ENCODE measurements around the gene MACO1. TPM values are rescaled to one million over a fixed set of nuclear protein-coding genes. Genes with fewer than 3 reads are reported as not detected.

MACO1 gene
- total and polyA plus RNA-seq, 2 of the 8 experiments (the other 6 are each of a cell fraction or from before 2014, with no cell fraction given), result 3.5 to 15.1 TPM

DNA sequence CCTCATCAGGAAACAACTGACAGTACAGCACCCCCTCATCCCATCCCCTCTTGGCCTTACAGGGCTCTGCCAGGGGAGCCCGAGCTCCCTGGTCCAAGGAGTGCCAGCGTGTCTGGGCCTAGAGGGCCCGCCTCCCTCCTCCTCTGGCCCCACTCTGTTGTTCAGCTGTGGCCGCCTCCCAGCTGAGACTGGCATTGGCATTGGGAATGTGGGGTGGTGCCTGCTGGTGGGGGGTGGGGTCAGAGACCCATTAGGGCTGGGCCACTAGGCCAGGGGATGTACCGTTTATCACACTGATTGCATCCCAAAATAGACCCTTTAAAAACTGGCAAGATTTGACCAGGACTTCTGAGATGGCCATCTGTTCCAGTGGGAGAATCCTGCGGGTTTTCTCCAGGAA, 114.1 kb downstream of the MACO1 start (continued):
- TF ChIP-seq, protein P1, sequence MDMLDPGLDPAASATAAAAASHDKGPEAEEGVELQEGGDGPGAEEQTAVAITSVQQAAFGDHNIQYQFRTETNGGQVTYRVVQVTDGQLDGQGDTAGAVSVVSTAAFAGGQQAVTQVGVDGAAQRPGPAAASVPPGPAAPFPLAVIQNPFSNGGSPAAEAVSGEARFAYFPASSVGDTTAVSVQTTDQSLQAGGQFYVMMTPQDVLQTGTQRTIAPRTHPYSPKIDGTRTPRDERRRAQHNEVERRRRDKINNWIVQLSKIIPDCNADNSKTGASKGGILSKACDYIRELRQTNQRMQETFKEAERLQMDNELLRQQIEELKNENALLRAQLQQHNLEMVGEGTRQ (IDR thresholded peaks at IDR 0.05; ENCODE audit: low read length), result no peak
- TF ChIP-seq CBX5 (IDR thresholded peaks at IDR 0.05; ENCODE audit: low read depth, low read length) (no peak), PHF8 (conservative IDR thresholded peaks at IDR 0.05; ENCODE audit: low read depth, low read length) (no peak), EP300 (IDR thresholded peaks at IDR 0.05; ENCODE audit: borderline replicate concordance in 1 of 2, low read depth in 2 of 2, low read length in 2 of 2) (no peak), TAF1 (IDR thresholded peaks at IDR 0.05; ENCODE audit: low read depth, low read length) (no peak)
